DOHH2 (cell line): ENCODE measurements around the gene NEURL1.
"Not testable (repeated sequence)": the region's sequence is repeated elsewhere in the genome, so short reads cannot be mapped to it uniquely, and the experiment has no call there.

Source experiments
- H3F3A ChIP-seq: fragments of 200-600 bp; sonication (generic), shearing (Covaris generic); 2 replicates; pipeline ENCODE4 v1.6.0; 2016; ENCODE audit warnings: antibody characterized with exemption, mild to moderate bottlenecking; ENCODE audit not compliant: control insufficient read depth, insufficient read depth
- H3K27ac ChIP-seq: fragments of 200-600 bp; sonication (generic); 2 replicates; pipeline ENCODE4 v1.5.1; 2014; ENCODE audit warnings: low read depth, mild to moderate bottlenecking, low read length, moderate library complexity
- H3K27me3 ChIP-seq: fragments of 200-600 bp; sonication (generic); 2 replicates; pipeline ENCODE4 v1.6.1; 2014; ENCODE audit warnings: mild to moderate bottlenecking, low read length, mixed read lengths; ENCODE audit not compliant: control insufficient read depth
- H3K36me3 ChIP-seq: fragments of 200-600 bp; sonication (generic); 2 replicates; pipeline ENCODE4 v1.6.1; 2014; ENCODE audit warnings: mild to moderate bottlenecking, low read length, moderate library complexity, mixed read lengths; ENCODE audit not compliant: control insufficient read depth
- H3K4me1 ChIP-seq: fragments of 200-600 bp; sonication (generic); 2 replicates; pipeline ENCODE4 v1.6.1; 2014; ENCODE audit warnings: mild to moderate bottlenecking, low read length, mixed read lengths; ENCODE audit not compliant: control insufficient read depth
- H3K4me2 ChIP-seq: fragments of 200-600 bp; sonication (generic); 2 replicates; pipeline ENCODE4 v1.6.0; 2014; ENCODE audit warnings: mild to moderate bottlenecking, low read length, moderate library complexity
- H3K4me3 ChIP-seq: fragments of 200-600 bp; sonication (generic); 2 replicates; pipeline ENCODE4 v1.5.1; 2014; ENCODE audit warnings: mild to moderate bottlenecking, low read length, mixed read lengths
- H3K79me2 ChIP-seq: fragments of 200-600 bp; sonication (generic); 2 replicates; pipeline ENCODE4 v1.6.1; 2014; ENCODE audit warnings: mild to moderate bottlenecking, low read length, mixed read lengths; ENCODE audit not compliant: control insufficient read depth
- H3K9me2 ChIP-seq: fragments of 200-600 bp; sonication (generic); replicated peaks from 2 replicates; pipeline ENCODE4 v1.6.1; 2014; ENCODE audit warnings: mild to moderate bottlenecking, low read length, mixed read lengths; ENCODE audit not compliant: control insufficient read depth
- H3K9me3 ChIP-seq: fragments of 200-600 bp; sonication (generic); 2 replicates; pipeline ENCODE4 v1.6.1; 2014; ENCODE audit warnings: antibody characterized with exemption, low read length, mixed read lengths; ENCODE audit not compliant: control insufficient read depth, insufficient read depth
- H4K20me1 ChIP-seq: fragments of 200-600 bp; sonication (generic); 2 replicates; pipeline ENCODE4 v1.6.0; 2014; ENCODE audit warnings: low read depth, mild to moderate bottlenecking, antibody characterized with exemption, low read length, moderate library complexity; ENCODE audit not compliant: control insufficient read depth, insufficient read depth
- EZH2phosphoT487 ChIP-seq: fragments of 200-600 bp; sonication (generic); IDR thresholded peaks from 2 replicates; pipeline ENCODE4 v1.6.1; 2017; ENCODE audit warnings: borderline replicate concordance, mild to moderate bottlenecking, antibody characterized with exemption, low read length, moderate library complexity, mixed read lengths
- TF ChIP-seq, protein P1 (sequence below): fragments of 200-600 bp; sonication (generic); IDR thresholded peaks from one replicate; pipeline ENCODE4 v1.5.1; 2014; ENCODE audit warnings: antibody characterized with exemption, mild to moderate bottlenecking, low read depth, low read length; ENCODE audit not compliant: poor library complexity, severe bottlenecking

Gene NEURL1

DNA sequence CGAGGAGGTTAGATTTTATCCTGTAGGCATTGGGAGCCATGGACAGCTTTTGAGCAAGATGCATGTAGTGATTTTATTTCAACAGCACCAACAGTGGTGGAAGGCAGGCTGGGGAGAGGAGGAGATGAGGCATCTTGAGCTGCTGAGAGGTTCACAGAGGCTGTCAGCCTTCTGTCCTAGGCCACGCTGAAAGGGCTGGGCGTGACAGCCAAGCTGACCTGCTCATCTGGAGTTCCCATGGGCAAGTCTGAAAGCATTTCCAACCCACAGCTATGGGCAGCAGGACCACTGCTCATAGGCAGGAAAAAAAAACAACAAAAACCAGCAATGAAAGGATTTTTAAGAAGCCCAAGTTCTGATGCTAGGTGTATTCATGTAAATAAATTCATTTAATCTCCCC is 7.7 kb downstream of the NEURL1 start:
- no peak overlapping the region for H3K4me2 ChIP-seq
- no peaks in the 10 kb centered on the region for H3K4me1 ChIP-seq
- no peak overlapping the region for H3K4me3 ChIP-seq
- H3K9me2 ChIP-seq: no peaks in the 10 kb centered on the region
- TF ChIP-seq, protein P1, sequence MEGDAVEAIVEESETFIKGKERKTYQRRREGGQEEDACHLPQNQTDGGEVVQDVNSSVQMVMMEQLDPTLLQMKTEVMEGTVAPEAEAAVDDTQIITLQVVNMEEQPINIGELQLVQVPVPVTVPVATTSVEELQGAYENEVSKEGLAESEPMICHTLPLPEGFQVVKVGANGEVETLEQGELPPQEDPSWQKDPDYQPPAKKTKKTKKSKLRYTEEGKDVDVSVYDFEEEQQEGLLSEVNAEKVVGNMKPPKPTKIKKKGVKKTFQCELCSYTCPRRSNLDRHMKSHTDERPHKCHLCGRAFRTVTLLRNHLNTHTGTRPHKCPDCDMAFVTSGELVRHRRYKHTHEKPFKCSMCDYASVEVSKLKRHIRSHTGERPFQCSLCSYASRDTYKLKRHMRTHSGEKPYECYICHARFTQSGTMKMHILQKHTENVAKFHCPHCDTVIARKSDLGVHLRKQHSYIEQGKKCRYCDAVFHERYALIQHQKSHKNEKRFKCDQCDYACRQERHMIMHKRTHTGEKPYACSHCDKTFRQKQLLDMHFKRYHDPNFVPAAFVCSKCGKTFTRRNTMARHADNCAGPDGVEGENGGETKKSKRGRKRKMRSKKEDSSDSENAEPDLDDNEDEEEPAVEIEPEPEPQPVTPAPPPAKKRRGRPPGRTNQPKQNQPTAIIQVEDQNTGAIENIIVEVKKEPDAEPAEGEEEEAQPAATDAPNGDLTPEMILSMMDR: no peak
- no peak for TF ChIP-seq EZH2phosphoT487
- no peak overlapping the region for H3K27ac ChIP-seq
- H3K36me3 ChIP-seq: no peaks in the 10 kb centered on the region
- H3K27me3 ChIP-seq: peaks cover 51% of the 10 kb centered on the region
- H3F3A ChIP-seq: no peaks in the 10 kb centered on the region
- no peaks in the 10 kb centered on the region for H3K79me2 ChIP-seq
- H3K9me3 ChIP-seq: no peaks in the 10 kb centered on the region
- H4K20me1 ChIP-seq: no peaks in the 10 kb centered on the region

DNA sequence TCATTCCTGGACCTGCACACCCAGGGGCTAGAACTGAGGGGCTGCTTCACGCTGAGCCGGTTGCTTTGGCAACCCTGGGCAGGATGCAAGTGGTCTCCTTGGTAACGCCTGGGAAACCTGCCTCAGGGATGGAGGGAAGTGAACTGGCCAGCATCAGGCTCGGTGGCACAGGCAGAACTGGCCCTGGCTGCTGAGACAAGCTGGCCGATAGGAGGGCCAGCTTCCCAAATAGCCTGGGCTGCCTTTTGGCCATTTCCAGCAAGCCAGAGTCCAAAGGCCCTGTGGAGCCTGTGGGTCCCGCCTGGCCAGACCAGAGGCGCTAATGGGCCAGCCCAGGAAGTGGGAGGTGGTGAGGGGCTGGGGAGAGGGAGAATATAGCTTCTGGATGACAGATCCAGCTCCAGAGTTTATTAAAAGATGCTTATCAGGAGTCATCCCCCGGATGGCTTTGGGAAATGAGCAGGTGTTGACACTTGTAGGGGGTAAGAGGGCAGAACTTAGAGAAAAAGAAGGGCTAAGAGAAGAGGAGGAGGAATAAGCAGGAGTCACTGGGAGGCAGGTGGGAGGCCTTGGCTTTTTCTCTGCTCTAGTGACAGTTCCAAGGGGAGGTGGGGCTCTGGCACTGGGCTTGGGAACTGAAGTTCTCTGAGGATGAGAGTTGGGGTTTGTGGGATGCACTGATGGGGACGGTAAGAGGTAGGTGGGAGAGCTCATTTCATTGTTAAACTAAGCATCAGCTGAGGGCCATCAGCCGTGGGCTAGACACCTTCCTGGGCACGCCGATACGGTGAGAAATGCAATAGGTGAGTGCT is 9.6 kb downstream of the NEURL1 start:
- H4K20me1 ChIP-seq: no peaks in the 10 kb centered on the region
- H3K27me3 ChIP-seq: peaks cover 44% of the 10 kb centered on the region
- no peak overlapping the region for H3K4me3 ChIP-seq
- H3K9me3 ChIP-seq: no peaks in the 10 kb centered on the region
- H3K9me2 ChIP-seq: no peaks in the 10 kb centered on the region
- H3K27ac ChIP-seq: no peak overlapping the region
- no peak for TF ChIP-seq EZH2phosphoT487
- TF ChIP-seq, protein P1: no peak
- H3K4me2 ChIP-seq: no peak overlapping the region
- H3F3A ChIP-seq: no peaks in the 10 kb centered on the region
- H3K79me2 ChIP-seq: no peaks in the 10 kb centered on the region
- no peaks in the 10 kb centered on the region for H3K36me3 ChIP-seq
- peaks cover 4% of the 10 kb centered on the region; the same call in 1 of the 2 replicates for H3K4me1 ChIP-seq

DNA sequence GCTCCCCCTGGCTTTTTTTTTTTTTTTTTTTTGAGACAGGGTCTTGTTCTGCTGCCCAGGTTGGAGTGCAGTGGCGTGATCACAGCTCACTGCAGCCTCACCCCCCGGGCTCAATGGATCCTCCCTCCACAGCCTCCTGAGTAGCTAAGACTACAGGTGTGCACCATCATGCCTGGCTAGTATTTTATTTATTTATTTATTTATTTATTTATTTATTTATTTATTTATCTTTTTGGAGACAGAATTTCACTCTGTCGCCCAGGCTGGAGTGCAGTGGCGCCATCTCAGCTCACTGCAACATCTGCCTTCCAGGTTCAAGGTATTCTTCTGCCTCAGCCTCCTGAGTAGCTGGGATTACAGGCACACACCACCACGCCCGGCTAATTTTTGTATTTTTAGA is 10.3 kb downstream of the NEURL1 start:
- not testable (repeated sequence) for H3K36me3 ChIP-seq, H3K9me3 ChIP-seq, H3F3A ChIP-seq, H4K20me1 ChIP-seq, H3K79me2 ChIP-seq, H3K4me1 ChIP-seq, H3K4me2 ChIP-seq, H3K4me3 ChIP-seq, H3K9me2 ChIP-seq, H3K27ac ChIP-seq
- H3K27me3 ChIP-seq: peaks cover 45% of the 10 kb centered on the region

DNA sequence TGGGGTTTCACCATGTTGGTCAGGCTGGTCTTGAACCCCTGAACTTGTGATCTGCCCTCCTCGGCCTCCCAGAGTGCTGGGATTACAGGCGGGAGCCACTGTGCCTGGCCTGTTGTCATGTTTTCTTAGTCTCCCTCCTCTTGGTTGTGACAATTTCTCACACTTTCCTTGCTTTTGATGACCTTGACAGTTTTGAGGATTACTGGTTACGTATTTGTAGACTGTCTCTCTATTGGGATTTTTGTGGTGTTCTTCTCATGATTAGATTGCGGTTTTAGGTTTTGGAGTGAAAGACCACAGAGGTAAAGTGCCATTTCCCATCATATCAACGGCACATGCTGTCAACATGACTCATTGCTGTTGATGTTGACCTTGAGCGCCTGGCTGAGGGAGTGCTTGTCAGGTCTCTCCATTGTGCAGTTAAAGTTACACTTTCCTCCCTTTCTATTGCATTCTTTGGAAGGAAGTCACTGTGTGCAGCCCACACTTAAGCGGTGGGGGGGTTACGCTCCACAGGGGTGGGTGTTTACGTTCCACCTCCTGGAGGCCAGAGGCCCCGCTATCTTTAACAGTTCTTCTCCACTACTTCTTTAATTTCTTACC is 10.8 kb downstream of the NEURL1 start:
- peaks cover 44% of the 10 kb centered on the region for H3K27me3 ChIP-seq
- no peaks in the 10 kb centered on the region for H3F3A ChIP-seq
- H3K27ac ChIP-seq: no peak overlapping the region
- H3K9me2 ChIP-seq: no peaks in the 10 kb centered on the region
- no peaks in the 10 kb centered on the region for H3K36me3 ChIP-seq
- no peak overlapping the region for H3K4me3 ChIP-seq
- H3K9me3 ChIP-seq: no peaks in the 10 kb centered on the region
- H3K4me1 ChIP-seq: peaks cover 4% of the 10 kb centered on the region; the same call in 1 of the 2 replicates
- no peak overlapping the region for H3K4me2 ChIP-seq
- no peaks in the 10 kb centered on the region for H4K20me1 ChIP-seq
- H3K79me2 ChIP-seq: no peaks in the 10 kb centered on the region
- no peak for TF ChIP-seq EZH2phosphoT487
- TF ChIP-seq, protein P1: no peak
